A673 (cell line): Measurements from ENCODE around the gene RACGAP1.

Source experiments
- EZH2 ChIP-seq: fragments of 200-600 bp; sonication (generic); IDR thresholded peaks from 2 replicates; pipeline ENCODE4 v1.6.1; 2017; ENCODE audit warnings: borderline replicate concordance, low read depth, mild to moderate bottlenecking, mixed read lengths, antibody characterized with exemption, low read length; ENCODE audit not compliant: poor library complexity, severe bottlenecking
- TF ChIP-seq, protein P1 (sequence below): fragments of 300-800, 200-600 bp; sonication (generic); conservative IDR thresholded peaks from 2 replicates; pipeline ENCODE4 v1.5.1; 2017; ENCODE audit warnings: low read depth, mild to moderate bottlenecking, antibody characterized with exemption, low read length, moderate library complexity, mixed read lengths

DNA sequence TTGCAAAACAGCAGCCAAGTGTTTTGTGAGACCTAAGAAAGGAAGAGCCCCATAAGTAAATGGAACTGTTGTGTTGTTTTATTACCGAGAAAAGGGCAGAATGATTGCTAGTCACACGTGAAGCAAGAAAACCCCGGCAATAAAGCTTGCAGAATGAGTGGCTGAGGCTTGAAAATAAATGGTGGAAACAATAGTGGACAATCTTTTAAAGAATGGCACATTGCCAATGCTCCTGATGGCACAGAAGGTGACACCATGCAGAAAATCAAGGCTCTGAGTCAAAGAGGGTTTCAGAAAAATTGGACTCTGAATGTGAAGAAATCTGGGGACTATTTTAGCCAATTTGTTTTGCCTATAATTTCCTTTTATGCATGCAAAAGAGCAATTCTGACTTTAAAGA lies 78.8 kb downstream of the RACGAP1 start:
- TF ChIP-seq, protein P1, sequence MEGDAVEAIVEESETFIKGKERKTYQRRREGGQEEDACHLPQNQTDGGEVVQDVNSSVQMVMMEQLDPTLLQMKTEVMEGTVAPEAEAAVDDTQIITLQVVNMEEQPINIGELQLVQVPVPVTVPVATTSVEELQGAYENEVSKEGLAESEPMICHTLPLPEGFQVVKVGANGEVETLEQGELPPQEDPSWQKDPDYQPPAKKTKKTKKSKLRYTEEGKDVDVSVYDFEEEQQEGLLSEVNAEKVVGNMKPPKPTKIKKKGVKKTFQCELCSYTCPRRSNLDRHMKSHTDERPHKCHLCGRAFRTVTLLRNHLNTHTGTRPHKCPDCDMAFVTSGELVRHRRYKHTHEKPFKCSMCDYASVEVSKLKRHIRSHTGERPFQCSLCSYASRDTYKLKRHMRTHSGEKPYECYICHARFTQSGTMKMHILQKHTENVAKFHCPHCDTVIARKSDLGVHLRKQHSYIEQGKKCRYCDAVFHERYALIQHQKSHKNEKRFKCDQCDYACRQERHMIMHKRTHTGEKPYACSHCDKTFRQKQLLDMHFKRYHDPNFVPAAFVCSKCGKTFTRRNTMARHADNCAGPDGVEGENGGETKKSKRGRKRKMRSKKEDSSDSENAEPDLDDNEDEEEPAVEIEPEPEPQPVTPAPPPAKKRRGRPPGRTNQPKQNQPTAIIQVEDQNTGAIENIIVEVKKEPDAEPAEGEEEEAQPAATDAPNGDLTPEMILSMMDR: no peak
- no peak for TF ChIP-seq EZH2
